ENCODE measurements around the gene UNC93B1. TPM values are rescaled to one million over a fixed set of nuclear protein-coding genes. Genes with fewer than 3 reads are reported as not detected.
A peak's percentile ranks its signal among the peaks of the same experiment; 100 is the strongest.

UNC93B1 gene
- total and polyA plus RNA-seq, 2 of the 13 experiments (the other 11 are each of a cell fraction or from before 2014, with no cell fraction given) = 8.8 to 18.9 TPM

DNA sequence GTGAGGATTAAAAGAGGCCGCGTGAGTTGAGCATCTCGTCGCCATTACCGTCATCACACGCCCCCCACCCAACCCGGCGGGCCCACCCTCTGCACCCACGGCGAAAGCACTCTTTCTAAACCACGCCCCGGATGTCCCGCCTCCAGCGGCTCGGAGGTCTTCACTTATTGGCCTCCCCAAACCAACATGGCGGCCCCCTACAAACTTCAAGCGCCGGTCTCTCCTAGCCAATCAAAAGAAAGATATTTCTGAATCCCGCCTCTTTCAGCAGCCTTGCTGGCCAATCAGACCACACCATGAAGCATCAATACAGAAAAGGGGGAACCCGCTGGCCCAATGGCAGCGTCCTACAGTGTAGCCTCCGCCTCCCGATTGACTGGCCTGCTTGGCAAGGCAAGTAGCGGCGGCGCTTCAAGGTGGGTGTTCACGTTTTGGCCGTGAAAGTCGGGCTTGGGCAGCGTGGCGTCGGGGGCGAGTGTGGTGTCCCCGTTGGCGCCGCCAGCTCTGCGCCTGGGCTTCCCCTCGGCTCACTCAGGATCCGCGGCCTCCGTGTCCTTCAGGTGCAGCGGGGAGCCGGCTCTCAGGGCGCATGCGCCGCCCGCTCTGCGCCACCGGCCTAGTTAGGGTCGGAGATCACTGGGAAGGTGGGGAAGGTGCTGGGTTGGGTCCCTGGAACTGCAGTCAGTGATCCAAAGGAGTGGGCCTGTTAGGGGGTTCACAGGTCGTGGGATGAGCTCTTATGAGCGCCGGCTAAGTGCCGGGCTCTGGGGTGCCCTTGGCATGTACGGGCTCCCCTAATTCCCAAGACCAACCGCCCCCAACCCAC is 26.6 kb upstream of the UNC93B1 start, which contains the start of gene NDUFS8 (continued):
- TF ChIP-seq, protein P1, sequence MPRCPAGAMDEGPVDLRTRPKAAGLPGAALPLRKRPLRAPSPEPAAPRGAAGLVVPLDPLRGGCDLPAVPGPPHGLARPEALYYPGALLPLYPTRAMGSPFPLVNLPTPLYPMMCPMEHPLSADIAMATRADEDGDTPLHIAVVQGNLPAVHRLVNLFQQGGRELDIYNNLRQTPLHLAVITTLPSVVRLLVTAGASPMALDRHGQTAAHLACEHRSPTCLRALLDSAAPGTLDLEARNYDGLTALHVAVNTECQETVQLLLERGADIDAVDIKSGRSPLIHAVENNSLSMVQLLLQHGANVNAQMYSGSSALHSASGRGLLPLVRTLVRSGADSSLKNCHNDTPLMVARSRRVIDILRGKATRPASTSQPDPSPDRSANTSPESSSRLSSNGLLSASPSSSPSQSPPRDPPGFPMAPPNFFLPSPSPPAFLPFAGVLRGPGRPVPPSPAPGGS (CRISPR knock-in tag; IDR thresholded peaks at IDR 0.05) = peak; percentile 81
- peak; percentile 21; the same call in 1 of the 2 replicates for TF ChIP-seq FOXA3 (CRISPR knock-in tag; IDR thresholded peaks at IDR 0.05)
- 0 out of 2 replicates have a peak, but pooled peaks have one; percentile 50 for TF ChIP-seq ZNF264 (CRISPR knock-in tag; IDR thresholded peaks at IDR 0.05)
- 0 out of 2 replicates have a peak, but pooled peaks have one; percentile 6 for TF ChIP-seq SRF (IDR thresholded peaks at IDR 0.05; ENCODE audit: low read depth, low read length)
- TF ChIP-seq GABPB1 (CRISPR knock-in tag; IDR thresholded peaks at IDR 0.05) = peak; percentile 90
- TF ChIP-seq ZNF546 (CRISPR knock-in tag; conservative IDR thresholded peaks at IDR 0.05) = 0 out of 2 replicates have a peak, but pooled peaks have one; percentile 24
- TF ChIP-seq GATAD1 (CRISPR knock-in tag; IDR thresholded peaks at IDR 0.05) = peak; percentile 87
- TF ChIP-seq AGO2 (optimal IDR thresholded peaks at IDR 0.05; ENCODE audit: low read depth, low read length) = peak; percentile 79
- TF ChIP-seq THAP11 (CRISPR knock-in tag; IDR thresholded peaks at IDR 0.05) = peak; percentile 78; the same call in 1 of the 2 replicates
- TF ChIP-seq HOXA5 (CRISPR knock-in tag; IDR thresholded peaks at IDR 0.05) = peak; percentile 78; the same call in 1 of the 2 replicates
- TF ChIP-seq KLF16 (CRISPR knock-in tag; IDR thresholded peaks at IDR 0.05) = peak in 1 of 2 experiments; percentile 72; a peak in 2 of 4 replicates
- TF ChIP-seq KDM5A (IDR thresholded peaks at IDR 0.05; ENCODE audit: borderline replicate concordance, low read length) = peak; percentile 73; the same call in 1 of the 2 replicates
- TF ChIP-seq ZNF563 (CRISPR knock-in tag; IDR thresholded peaks at IDR 0.05) = peak; percentile 75; the same call in 1 of the 2 replicates
- peak; percentile 78 for TF ChIP-seq ZNF441 (CRISPR knock-in tag; IDR thresholded peaks at IDR 0.05; ENCODE audit: borderline replicate concordance)
- TF ChIP-seq NAIF1 (CRISPR knock-in tag; IDR thresholded peaks at IDR 0.05; ENCODE audit: borderline replicate concordance) = no peak
- no peak for TF ChIP-seq ZNF251 (CRISPR knock-in tag; IDR thresholded peaks at IDR 0.05)
- TF ChIP-seq ASH2L (IDR thresholded peaks at IDR 0.05; ENCODE audit: insufficient read length, low read depth, low read length) = peak; percentile 59
- TF ChIP-seq ZFY (CRISPR knock-in tag; IDR thresholded peaks at IDR 0.05) = peak; percentile 98
- no peak for TF ChIP-seq SOX13 (IDR thresholded peaks at IDR 0.05)
- peak in 1 of 2 experiments; percentile 18; a peak in 1 of 4 replicates for TF ChIP-seq SOX13 (CRISPR knock-in tag; conservative IDR thresholded peaks at IDR 0.05 in 1 of 2, IDR thresholded peaks at IDR 0.05 in 1 of 2)
- TF ChIP-seq, protein P2, sequence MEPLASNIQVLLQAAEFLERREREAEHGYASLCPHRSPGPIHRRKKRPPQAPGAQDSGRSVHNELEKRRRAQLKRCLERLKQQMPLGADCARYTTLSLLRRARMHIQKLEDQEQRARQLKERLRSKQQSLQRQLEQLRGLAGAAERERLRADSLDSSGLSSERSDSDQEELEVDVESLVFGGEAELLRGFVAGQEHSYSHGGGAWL (CRISPR knock-in tag; IDR thresholded peaks at IDR 0.05) = peak; percentile 49; the same call in 1 of the 2 replicates
- TF ChIP-seq SIX4 (CRISPR knock-in tag; IDR thresholded peaks at IDR 0.05) = peak; percentile 38; the same call in 1 of the 2 replicates
- no peak for TF ChIP-seq ZFP36L1 (CRISPR knock-in tag; IDR thresholded peaks at IDR 0.05)
- TF ChIP-seq, protein P3, sequence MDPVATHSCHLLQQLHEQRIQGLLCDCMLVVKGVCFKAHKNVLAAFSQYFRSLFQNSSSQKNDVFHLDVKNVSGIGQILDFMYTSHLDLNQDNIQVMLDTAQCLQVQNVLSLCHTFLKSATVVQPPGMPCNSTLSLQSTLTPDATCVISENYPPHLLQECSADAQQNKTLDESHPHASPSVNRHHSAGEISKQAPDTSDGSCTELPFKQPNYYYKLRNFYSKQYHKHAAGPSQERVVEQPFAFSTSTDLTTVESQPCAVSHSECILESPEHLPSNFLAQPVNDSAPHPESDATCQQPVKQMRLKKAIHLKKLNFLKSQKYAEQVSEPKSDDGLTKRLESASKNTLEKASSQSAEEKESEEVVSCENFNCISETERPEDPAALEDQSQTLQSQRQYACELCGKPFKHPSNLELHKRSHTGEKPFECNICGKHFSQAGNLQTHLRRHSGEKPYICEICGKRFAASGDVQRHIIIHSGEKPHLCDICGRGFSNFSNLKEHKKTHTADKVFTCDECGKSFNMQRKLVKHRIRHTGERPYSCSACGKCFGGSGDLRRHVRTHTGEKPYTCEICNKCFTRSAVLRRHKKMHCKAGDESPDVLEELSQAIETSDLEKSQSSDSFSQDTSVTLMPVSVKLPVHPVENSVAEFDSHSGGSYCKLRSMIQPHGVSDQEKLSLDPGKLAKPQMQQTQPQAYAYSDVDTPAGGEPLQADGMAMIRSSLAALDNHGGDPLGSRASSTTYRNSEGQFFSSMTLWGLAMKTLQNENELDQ (CRISPR knock-in tag; IDR thresholded peaks at IDR 0.05; ENCODE audit: borderline replicate concordance) = peak; percentile 36; the same call in 1 of the 2 replicates
- TF ChIP-seq, protein P4, sequence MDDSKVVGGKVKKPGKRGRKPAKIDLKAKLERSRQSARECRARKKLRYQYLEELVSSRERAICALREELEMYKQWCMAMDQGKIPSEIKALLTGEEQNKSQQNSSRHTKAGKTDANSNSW (CRISPR knock-in tag; IDR thresholded peaks at IDR 0.05; ENCODE audit: borderline replicate concordance) = 0 out of 2 replicates have a peak, but pooled peaks have one; percentile 56
- TF ChIP-seq HOXA3 (CRISPR knock-in tag; IDR thresholded peaks at IDR 0.05) = peak; percentile 34; the same call in 1 of the 2 replicates
